Astrocyte (in vitro differentiated cells and primary cell): ENCODE results near the gene VWA8.

Source experiments
- CTCF ChIP-seq: IDR thresholded peaks from 2 replicates; pipeline ENCODE4 v1.5.1; 2011; ENCODE audit warnings: low read depth, mild to moderate bottlenecking, inconsistent platforms, low read length, moderate library complexity; ENCODE audit not compliant: insufficient read depth
- EZH2 ChIP-seq: IDR thresholded peaks from 2 replicates; pipeline ENCODE4 v1.6.1; 2012; ENCODE audit warnings: mild to moderate bottlenecking, low read length, inconsistent platforms; ENCODE audit not compliant: insufficient read depth

GRCh38 chr13:41995336-41995735 lies 34.4 kb upstream of the VWA8 start:
- TF ChIP-seq CTCF (no peak), EZH2 (no peak)
